Retinal pigment epithelial cell (primary cell): ENCODE measurements around the gene CSN2.

Source experiments
- DNase-seq: peaks from one replicate; pipeline ENCODE4 v3.0.0-alpha.2; 2010; ENCODE audit warnings: low read depth
- H3K4me3 ChIP-seq: 2 replicates; pipeline ENCODE4 v1.5.1; 2011; ENCODE audit warnings: mild to moderate bottlenecking, low read length, control low read depth, moderate library complexity
- TF ChIP-seq, protein P1 (sequence below): conservative IDR thresholded peaks from 2 replicates; pipeline ENCODE4 v1.5.1; 2011; ENCODE audit warnings: low read depth, low read length, control low read depth, inconsistent platforms

CSN2 gene

DNA sequence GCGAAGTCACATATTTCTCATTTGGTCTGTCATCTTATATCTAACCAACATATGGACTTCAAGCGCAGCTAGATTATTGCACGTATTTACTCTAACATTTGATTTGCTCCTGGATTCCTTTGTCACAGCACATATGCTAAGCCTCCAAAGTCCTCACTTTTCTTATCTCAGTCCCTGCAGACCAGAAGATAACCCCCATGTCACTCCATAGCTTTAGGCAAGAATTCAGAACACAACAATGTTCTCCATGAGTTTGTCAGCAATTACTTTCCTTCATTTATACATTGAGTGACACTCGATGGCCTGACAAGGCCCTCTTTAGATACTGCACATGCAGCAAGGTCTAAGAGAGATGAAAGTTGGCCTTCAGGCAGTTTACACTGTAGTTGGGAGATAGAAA lies 25.5 kb upstream of the CSN2 start:
- no peak overlapping the region for H3K4me3 ChIP-seq
- TF ChIP-seq, protein P1, sequence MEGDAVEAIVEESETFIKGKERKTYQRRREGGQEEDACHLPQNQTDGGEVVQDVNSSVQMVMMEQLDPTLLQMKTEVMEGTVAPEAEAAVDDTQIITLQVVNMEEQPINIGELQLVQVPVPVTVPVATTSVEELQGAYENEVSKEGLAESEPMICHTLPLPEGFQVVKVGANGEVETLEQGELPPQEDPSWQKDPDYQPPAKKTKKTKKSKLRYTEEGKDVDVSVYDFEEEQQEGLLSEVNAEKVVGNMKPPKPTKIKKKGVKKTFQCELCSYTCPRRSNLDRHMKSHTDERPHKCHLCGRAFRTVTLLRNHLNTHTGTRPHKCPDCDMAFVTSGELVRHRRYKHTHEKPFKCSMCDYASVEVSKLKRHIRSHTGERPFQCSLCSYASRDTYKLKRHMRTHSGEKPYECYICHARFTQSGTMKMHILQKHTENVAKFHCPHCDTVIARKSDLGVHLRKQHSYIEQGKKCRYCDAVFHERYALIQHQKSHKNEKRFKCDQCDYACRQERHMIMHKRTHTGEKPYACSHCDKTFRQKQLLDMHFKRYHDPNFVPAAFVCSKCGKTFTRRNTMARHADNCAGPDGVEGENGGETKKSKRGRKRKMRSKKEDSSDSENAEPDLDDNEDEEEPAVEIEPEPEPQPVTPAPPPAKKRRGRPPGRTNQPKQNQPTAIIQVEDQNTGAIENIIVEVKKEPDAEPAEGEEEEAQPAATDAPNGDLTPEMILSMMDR, result no peak
- DNase-seq, result no peak

DNA sequence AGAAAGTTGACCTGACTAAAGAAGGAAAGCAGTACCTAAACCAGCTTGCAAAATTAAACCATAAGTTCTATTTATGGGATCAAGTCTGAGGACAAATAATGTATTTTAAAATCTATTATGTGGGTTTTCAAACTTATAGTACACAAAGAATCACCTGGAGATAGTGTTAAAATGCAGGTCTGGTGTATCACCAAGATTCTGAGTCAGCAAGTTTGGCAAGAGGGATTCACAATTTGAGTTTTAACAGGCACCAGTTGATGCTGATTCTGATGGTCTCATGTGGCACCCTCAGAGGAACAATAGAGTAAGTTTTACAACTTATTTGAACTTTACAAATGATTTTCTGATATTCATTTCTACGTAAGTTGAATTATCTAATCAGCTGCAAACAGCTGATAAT lies 21.1 kb upstream of the CSN2 start:
- H3K4me3 ChIP-seq, result no peak overlapping the region
- no peak for DNase-seq
- TF ChIP-seq, protein P1, result no peak

DNA sequence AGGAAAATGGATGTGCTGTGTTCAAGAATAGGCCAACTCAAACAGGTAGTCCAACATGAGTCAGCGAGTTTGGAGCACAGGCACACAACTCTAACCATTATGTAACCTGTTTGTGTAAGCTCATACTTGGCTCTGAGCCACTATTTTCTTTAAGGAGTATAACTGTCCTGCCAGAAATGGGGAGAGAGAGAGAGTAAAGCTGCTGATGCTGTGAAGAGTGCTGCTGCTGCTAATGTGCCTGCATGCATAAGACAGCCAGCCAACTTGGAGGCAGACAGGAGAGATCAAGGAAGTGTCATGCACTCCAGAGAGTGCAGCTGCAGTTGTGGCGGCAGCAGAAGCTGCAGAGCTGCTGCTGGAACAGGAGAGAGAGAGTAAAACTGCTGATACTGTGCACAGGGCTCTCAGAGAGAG lies 18.5 kb upstream of the CSN2 start:
- TF ChIP-seq, protein P1, result no peak
- peak; percentile 66 for DNase-seq
- no peak overlapping the region for H3K4me3 ChIP-seq

DNA sequence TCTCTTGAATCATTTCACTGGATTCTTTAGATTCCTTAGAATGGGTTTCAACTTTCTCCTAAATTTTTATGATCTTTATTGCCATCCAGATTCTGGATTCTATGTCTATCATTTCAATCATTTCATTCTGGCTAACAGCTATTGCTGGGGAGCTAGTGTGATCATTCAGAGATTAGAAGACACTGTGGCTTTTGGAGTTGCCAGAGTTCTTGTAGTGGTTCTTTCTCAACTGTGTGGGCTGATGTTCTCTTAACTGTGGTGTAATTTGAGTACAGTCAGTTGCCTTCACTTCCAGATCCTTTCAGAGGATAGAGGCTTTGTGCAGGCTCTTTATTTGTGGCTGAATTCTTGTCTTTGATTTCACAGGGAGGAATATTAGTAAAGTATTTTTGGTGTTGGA lies 12.1 kb upstream of the CSN2 start:
- H3K4me3 ChIP-seq, result no peak overlapping the region
- no peak for DNase-seq
- TF ChIP-seq, protein P1, result no peak

DNA sequence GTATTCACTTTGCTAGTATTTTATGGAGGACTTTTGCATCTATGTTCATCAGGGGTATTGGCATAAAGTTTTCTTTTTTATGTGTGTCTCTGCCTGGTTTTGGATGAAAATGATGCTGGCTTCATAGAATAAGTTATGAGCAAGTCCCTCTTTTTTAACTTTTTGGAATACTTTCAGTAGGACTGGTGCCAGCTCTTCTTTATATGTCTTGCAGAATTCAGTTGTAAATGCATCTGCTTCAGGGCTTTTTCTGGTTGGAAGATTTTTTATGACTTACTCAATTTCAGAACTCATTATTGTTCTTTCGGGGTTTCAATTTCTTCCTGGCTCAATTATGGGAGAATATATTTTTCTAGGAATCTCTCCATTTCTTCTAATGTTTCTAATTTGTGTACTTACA lies 9.1 kb upstream of the CSN2 start:
- TF ChIP-seq, protein P1, result no peak

DNA sequence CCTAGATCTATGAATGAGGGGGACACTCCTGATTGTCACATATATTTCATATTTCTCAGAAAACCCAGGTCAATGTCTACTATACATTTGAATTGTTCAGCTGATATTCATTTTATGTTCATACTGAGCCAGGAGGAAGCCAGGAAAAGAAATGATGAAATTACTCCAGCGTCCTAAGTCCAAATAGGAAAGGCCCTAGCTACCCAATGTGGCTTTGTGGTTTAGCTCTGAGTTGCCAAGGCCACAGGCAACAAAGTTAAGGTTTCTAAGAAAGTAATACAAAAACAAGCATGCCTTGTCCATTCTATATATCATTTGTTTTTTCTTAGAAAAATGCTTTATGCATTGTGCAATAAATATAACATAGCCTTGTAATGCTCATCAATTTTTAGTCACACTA lies 4.5 kb upstream of the CSN2 start:
- no peak for DNase-seq
- TF ChIP-seq, protein P1, result no peak
- no peak overlapping the region for H3K4me3 ChIP-seq

More for the DNA sequence above, 9.1 kb upstream of the CSN2 start:
- no peak overlapping the region for H3K4me3 ChIP-seq
- no peak for DNase-seq

DNA sequence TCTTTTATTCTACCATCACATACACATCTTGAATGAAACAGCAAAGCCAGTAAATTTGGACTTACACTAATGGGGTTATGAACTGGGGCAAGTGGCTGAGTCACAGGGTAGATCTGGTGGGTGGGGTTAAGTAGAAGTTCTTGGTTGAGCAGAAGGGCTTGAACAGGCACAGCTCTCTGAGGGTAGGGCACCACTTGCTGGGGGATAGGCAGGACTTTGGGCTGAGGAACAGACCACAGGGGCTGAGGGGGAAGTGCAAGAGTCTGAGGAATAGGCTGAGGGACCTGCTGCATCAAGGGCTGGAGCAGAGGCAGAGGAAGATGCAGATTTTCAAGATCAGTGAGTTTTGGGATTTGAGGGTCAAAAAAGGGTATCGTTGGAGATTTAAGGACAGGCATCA lies 8.3 kb downstream of the CSN2 start:
- DNase-seq, result no peak
- TF ChIP-seq, protein P1, result no peak

More for the DNA sequence above, 8.3 kb downstream of the CSN2 start:
- H3K4me3 ChIP-seq, result no peak overlapping the region
